NCI-H446 (cell line): ENCODE results near the gene CHAC1.

Experiments used
- DNase-seq, 2 experiments: peaks; one replicate each; lab custom pipeline; 2025; lab: John Stamatoyannopoulos, UW

The CHAC1 gene

DNA sequence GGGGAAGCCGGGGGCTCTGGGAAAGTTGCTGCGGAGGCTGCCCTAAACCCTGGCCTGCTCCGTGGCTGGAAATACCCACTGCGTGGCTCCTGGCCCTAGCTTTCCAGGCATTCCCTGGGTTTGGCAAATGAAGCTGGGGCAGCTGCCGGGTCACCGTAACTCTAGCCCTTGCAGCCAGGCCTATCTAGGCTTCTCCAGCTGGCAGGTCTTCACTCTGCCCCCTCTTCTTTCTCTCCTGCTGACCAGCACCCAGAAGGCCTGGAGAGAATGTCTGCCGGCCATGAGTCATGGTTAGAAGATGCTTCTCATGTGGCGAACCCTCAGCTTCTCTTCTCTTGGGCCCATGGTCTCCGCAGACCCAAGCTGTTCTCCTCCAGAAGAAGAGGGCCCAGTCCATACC lies 29.7 kb upstream of the CHAC1 start:
- DNase-seq = no peak

- DNase-seq = no peak
Measured at GRCh38 chr15:40925495-40925862, 27.8 kb upstream of the CHAC1 start.

DNA sequence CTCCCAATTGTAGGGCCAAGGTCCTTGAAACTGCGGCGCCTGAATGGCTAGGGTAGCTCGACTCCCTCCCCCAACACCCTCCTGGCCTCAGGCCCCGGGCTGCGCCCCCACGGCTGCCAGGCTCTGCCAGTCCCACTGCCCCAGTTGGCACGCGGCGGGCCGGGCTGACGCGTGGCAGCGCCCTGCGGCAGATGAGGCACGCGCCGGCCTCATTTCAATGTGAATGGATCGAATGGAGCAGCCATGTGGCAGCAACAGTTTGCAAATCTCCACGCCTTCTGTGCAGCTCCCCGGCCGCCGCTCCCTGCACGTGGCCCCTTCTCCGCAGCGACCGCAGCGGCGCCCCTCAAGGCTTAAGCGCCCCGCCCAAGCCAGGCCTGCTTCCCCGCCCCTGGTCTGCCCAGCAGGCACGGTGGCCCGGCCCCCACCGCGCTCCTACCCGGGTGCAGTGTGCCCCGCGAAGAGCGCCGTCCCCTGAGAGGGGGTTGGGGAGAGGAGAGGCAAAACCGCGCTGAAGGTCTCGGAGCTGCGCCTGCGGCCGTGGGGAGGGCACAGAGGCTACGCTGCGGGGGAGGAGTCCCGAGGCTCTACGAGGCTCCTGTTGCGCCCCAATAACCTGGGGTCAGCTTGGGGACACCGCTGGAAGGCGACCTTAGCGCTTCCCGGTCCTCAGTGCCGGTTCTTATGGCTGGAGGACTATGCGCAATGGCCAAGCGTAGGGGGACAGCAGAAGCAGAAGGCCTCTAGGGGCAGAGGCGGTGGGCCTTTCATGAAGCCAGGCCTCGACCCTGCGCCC lies 27.2 kb upstream of the CHAC1 start:
- DNase-seq = no peak

DNA sequence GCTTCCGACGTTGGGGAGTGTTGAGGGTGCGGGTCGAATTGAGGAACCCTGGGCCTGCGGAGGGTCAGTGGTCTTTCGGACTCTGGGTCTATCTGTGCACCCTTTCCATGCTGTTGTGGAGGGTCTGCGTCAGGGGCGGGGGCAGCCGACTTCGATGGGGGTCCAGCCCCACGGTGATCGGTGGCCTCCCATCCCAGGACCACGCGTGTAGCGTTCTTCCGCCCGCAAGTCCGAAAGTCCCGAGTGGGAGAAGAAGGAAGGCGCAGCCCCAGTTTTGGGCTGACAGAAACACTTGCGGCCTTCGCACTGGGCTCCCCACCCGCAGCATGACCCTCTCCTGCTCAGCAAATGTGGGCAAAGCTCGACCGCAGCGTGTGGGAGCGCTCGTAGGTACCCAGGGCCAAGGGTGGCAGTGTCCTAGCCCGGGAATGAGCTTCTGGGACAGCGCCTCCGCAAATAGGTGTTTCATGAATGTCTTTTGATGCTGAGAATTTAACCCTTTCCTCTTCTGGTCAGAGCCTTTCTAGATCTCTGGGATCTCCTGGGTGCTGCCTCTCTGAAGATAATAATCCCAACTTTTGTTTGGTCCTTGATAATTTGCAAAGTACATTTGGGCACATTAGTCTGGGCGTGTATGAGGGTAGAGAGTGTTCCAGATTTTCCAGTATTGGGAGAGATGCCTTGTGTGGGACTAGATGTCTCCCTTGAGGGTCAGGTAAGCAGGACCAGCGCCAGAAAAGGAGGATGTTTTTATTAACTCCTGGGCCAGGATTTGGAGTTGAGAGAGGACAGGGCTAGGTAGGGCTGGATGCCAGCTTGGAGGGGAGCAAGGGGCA lies 26.4 kb upstream of the CHAC1 start:
- DNase-seq = no peak

- peak in 1 of 2 experiments; percentile 43 for DNase-seq
Measured at GRCh38 chr15:40927495-40927872, 25.8 kb upstream of the CHAC1 start.

DNA sequence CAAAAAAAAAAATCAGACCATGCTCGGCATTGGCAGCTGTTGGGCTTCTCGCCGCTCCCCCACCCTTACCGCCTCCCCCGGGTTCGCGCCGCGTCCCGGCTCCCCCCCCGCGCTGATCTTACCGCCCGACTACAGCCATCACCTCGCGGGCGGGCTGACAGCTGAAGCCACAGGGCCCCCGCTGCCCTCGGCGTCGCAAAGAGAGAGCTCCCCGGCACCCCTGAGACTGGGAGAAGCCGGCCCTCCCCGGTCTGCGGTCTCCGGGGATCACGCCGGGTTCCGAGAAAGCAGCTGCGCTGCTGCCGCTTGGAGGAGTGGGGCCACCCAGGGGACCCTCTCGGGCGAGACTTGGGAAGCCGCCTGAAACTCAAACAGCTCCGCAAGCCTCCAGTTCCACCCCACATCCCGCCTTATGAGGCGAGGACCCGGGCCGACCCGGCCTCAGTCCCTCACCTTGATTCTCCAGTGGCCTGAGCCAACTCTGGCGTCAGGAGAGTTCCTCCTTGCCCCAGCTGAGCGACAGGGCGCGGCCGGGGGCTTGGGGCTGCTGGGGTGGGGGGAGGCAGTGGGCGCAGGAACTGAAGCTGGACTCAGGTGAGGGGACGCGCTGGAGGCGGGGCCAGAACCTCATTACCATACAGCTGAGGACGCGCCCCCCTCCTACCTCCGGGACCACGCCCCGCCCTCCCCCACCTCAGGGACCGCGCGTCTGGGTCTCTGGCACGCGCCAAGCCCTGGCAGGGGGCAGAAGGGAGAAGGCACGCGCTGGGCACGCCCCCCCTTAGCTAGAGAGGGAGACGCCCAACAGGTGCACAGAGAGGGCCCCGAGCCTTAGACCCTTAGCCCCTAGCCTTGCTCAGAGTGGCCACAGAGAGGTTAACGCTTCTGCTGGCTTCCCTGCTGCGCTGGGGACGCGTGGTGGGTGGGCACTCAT lies 25.1 kb upstream of the CHAC1 start:
- no peak for DNase-seq

GRCh38 chr15:40928821-40929659 lies 24.2 kb upstream of the CHAC1 start, which contains the start of gene DLL4:
Gene DLL4 (plus strand): TSS chr15:40929340. CDS start chr15:40929669, 329 bp downstream.
- peak in 1 of 2 experiments; percentile 13 for DNase-seq

DNA sequence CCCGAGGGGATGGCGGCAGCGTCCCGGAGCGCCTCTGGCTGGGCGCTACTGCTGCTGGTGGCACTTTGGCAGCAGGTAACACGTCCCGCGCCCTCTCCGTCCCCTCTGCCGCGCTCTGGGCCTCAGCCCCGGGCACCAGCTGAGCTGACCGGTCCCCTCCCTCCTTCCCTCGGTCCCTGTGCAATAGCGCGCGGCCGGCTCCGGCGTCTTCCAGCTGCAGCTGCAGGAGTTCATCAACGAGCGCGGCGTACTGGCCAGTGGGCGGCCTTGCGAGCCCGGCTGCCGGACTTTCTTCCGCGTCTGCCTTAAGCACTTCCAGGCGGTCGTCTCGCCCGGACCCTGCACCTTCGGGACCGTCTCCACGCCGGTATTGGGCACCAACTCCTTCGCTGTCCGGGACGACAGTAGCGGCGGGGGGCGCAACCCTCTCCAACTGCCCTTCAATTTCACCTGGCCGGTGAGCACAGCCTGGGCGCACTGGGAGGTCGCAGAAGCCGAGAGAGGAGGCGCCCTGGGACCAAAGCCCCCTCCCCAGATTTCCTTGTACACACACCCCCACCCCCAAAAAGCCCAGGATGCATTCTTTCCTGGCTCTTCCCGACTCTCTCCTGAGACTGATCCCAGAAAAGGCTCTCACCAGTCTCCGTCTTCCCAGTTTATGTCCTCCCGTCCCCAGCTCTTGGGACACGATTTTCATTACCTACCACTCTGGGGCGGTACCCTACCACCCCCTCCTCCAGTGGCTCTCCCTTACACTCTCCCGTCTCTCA lies 23.4 kb upstream of the CHAC1 start:
- no peak for DNase-seq

- DNase-seq = no peak
Measured at GRCh38 chr15:40930430-40931299, 22.6 kb upstream of the CHAC1 start.

DNA sequence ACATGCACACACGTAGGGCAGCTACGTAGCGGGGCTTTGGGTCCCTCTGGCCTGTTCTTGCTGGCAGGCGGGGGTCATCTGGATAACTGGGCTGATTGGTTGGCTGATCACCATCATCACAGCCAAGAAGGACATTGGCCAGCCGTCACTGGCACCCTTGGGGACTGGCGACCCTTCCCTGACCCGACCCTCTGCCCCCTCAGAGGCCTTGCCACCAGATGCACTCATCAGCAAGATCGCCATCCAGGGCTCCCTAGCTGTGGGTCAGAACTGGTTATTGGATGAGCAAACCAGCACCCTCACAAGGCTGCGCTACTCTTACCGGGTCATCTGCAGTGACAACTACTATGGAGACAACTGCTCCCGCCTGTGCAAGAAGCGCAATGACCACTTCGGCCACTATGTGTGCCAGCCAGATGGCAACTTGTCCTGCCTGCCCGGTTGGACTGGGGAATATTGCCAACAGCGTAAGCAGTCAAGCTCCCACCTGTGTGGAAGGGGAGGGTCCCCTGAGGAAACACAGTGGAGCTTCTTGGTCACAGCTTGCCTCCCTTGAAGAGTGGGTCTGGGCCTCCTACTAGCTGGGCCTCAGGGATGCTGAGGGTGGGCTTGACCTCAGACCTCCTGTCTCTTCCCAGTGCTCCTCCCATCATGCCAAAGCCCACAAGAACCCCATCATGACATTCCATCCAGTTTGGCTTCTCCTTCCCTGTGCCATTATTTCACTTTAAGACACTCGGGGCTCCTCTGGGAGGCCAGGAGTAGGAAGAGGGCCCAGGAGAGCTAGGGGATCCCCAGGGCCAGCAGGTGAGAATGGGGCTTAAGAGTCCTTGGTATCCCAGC lies 21.8 kb upstream of the CHAC1 start:
- no peak for DNase-seq

DNA sequence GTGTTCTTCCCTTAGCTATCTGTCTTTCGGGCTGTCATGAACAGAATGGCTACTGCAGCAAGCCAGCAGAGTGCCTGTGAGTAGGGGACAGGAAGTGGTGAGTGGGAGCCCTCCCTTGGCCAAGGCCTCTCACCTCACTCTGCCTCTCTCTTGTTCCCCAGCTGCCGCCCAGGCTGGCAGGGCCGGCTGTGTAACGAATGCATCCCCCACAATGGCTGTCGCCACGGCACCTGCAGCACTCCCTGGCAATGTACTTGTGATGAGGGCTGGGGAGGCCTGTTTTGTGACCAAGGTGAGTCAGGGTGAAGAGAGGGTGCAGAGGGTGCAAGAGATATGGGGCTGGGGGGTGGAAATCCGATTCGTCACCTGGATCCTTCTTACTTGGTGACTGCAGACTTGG lies 21.1 kb upstream of the CHAC1 start:
- DNase-seq = no peak

DNA sequence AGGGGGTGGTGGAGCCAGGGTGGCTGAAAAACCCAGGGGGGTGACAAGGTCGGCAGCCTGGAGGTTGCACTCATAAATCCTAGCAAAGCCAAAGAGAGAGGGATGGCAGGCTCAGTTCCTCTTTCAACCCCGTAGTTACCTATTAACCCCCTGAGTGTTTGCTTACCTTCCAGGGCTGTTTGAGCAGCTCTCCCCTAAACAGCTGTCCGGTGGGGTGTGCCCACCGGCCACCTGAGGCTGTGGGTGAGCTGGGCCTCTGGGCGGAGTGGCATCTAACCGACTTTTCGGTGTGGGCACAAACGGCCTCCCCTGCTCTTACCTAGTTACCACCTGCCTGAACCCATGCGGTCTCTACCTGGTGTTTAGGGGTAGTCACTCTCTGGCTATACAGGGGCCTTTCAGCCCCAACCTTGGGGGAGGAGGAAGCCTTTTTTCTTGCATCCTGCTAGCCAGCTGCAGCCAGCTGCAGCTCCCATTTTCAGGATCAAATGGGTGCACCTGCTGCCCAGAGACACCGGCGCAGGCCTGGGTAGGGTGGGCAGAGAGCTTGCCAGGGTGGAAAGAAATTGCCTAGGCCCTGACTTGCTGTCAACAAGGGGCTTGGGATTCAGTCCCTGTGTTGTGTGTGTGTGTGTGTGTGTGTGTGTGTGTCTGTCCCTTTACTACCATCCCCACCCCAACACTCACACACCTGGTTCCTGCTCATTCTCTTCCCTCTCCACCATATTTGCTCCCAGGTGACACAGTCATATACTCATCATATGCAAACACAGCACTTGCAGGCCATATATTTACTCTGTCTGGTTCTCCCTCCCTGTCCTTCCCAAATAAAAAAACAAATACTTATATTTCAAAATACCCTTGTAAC lies 20.4 kb upstream of the CHAC1 start:
- DNase-seq = no peak

- no peak for DNase-seq
Measured at GRCh38 chr15:40933517-40933902, 19.8 kb upstream of the CHAC1 start.

DNA sequence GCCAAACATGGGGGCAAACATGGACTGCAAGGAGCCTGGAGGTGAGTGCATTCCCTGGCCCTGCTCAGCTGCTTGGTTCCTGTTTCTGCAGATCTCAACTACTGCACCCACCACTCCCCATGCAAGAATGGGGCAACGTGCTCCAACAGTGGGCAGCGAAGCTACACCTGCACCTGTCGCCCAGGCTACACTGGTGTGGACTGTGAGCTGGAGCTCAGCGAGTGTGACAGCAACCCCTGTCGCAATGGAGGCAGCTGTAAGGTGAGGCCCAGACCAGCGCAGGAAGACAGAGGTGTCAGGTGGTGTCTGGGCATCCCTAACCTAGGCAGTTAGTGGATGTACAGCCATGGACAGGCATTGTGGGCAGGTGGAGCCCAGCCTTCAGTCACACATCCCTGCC lies 18.8 kb upstream of the CHAC1 start:
- DNase-seq = no peak

DNA sequence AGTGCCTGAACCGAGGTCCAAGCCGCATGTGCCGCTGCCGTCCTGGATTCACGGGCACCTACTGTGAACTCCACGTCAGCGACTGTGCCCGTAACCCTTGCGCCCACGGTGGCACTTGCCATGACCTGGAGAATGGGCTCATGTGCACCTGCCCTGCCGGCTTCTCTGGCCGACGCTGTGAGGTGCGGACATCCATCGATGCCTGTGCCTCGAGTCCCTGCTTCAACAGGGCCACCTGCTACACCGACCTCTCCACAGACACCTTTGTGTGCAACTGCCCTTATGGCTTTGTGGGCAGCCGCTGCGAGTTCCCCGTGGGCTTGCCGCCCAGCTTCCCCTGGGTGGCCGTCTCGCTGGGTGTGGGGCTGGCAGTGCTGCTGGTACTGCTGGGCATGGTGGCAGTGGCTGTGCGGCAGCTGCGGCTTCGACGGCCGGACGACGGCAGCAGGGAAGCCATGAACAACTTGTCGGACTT lies 17.0 kb upstream of the CHAC1 start:
- DNase-seq = no peak

DNA sequence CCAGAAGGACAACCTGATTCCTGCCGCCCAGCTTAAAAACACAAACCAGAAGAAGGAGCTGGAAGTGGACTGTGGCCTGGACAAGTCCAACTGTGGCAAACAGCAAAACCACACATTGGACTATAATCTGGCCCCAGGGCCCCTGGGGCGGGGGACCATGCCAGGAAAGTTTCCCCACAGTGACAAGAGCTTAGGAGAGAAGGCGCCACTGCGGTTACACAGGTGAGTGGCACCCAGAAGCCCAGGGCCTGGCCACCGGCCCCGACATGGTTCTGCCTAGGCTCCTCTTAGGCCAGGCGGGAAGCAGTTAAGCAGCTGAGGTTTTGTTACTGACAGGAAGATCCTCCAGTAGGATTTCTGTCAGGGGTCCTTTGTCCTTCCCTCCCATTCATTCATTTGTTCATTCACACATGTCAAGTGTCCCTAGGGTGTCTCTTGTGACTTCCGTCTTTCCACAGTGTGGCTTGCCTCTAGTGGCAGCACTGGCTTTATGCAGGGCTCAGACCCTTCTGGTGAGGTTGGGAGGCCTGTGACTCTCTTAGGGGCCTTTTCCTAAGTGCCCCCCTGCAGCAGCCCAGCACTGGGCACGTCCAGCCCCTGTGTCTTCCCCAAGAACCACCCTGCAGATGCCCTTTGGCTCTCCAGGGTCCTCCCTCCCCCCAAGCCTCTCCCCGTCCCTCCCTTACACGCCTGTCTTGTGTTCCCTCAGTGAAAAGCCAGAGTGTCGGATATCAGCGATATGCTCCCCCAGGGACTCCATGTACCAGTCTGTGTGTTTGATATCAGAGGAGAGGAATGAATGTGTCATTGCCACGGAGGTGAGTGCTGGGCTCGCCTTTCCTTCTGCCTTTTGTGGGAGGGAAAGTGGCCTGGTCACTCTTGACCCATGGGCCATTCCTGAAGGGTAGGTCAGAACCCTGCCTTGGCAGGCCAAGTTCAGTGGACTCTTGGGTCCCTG lies 16.3 kb upstream of the CHAC1 start:
- no peak for DNase-seq
